Endothelial cell of umbilical vein (primary cell): ENCODE measurements around the gene SSNA1. TPM values are rescaled to one million over a fixed set of nuclear protein-coding genes. Genes with fewer than 3 reads are reported as not detected.

Experiments used
- BruUV-seq: library from RNA; stranded (reverse); fragments of 400-500 nt; replicated peaks from 2 replicates; lab custom pipeline; 2021; lab: Mats Ljungman, UMichigan
- CTCF ChIA-PET: fragments of 300-600, 350-600 bp; sonication (Branson Sonifier 250); formaldehyde crosslinking; loops from one replicate; lab custom pipeline; 2021; ENCODE audit warnings: antibody characterized with exemption, inconsistent platforms; lab: Charles Lee
- POLR2A ChIA-PET: fragments of 300-600, 350-600 bp; sonication (Branson Sonifier 250); formaldehyde crosslinking; loops from one replicate; lab custom pipeline; 2021; ENCODE audit warnings: antibody characterized with exemption, inconsistent platforms; lab: Charles Lee
- DNase-seq: peaks from one replicate; pipeline ENCODE4 v3.0.0-alpha.2; 2011; ENCODE audit warnings: low read depth, low spot score
- FAIRE-seq: peaks from 2 replicates; lab custom pipeline; 2011; peaks lifted over from hg19 to GRCh38; lab: Jason Lieb, UNC
- H2AFZ ChIP-seq: 2 replicates; pipeline ENCODE4 v1.6.0; 2012; ENCODE audit warnings: low read depth, low read length, control low read depth, inconsistent platforms
- H3K27ac ChIP-seq: 2 replicates; pipeline ENCODE4 v1.5.1; 2011; ENCODE audit warnings: low read depth, mild to moderate bottlenecking, control low read depth, low read length, moderate library complexity; ENCODE audit not compliant: insufficient read depth
- H3K27me3 ChIP-seq, 2 experiments: 2 replicates each; pipeline versions ENCODE4 v1.6.0 to v1.6.1; 2011; ENCODE audit warnings: low read length in 2 of 2, mixed read lengths in 1 of 2; ENCODE audit not compliant: control insufficient read depth in 2 of 2, insufficient read depth in 2 of 2
- H3K36me3 ChIP-seq, 2 experiments: 2 replicates in 1 of 2; 3 replicates in 1 of 2; pipeline ENCODE4 v1.5.1; 2011; ENCODE audit warnings: low read length in 2 of 2, mild to moderate bottlenecking in 1 of 2, moderate library complexity in 1 of 2; ENCODE audit not compliant: control insufficient read depth in 2 of 2, insufficient read depth in 2 of 2; ENCODE audit errors: extremely low read depth in 1 of 2
- H3K4me1 ChIP-seq: 3 replicates; pipeline ENCODE4 v1.5.1; 2011; ENCODE audit warnings: mild to moderate bottlenecking, low read length; ENCODE audit not compliant: control insufficient read depth, insufficient read depth; ENCODE audit errors: extremely low read depth
- H3K4me2 ChIP-seq: 2 replicates; pipeline ENCODE4 v1.6.1; 2011; ENCODE audit warnings: low read length, control low read depth, mixed read lengths; ENCODE audit not compliant: insufficient read depth
- H3K4me3 ChIP-seq, 3 experiments: fragments of 200-600 bp in 1 of 3; sonication (generic), shearing (Covaris generic) in 1 of 3; replicated peaks in 1 of 3; 2 replicates each; pipeline ENCODE4 v1.5.1; 2011 to 2016; ENCODE audit warnings: control low read depth in 3 of 3, low read length in 3 of 3, mild to moderate bottlenecking in 2 of 3, inconsistent platforms in 1 of 3, low read depth in 1 of 3, moderate library complexity in 1 of 3; ENCODE audit not compliant: insufficient read depth in 1 of 3
- H3K79me2 ChIP-seq: 2 replicates; pipeline ENCODE4 v1.6.0; 2012; ENCODE audit warnings: low read length, inconsistent platforms; ENCODE audit not compliant: control insufficient read depth, insufficient read depth
- H3K9ac ChIP-seq: replicated peaks from 2 replicates; pipeline ENCODE3; 2011; ENCODE audit warnings: low read length, control low read depth; ENCODE audit not compliant: insufficient read depth; ENCODE audit errors: extremely low read depth
- H3K9me1 ChIP-seq: replicated peaks from 3 replicates; pipeline ENCODE4 v1.6.0; 2011; ENCODE audit warnings: mild to moderate bottlenecking, low read length; ENCODE audit not compliant: control insufficient read depth, insufficient read depth; ENCODE audit errors: extremely low read depth
- H3K9me3 ChIP-seq: replicated peaks from 2 replicates; pipeline ENCODE4 v1.5.1; 2012; ENCODE audit warnings: low read length, inconsistent platforms; ENCODE audit not compliant: control insufficient read depth, insufficient read depth
- H4K20me1 ChIP-seq: replicated peaks from 2 replicates; pipeline ENCODE3; 2011; ENCODE audit warnings: mild to moderate bottlenecking, low read length; ENCODE audit not compliant: control insufficient read depth, insufficient read depth; ENCODE audit errors: extremely low read depth
- EZH2 ChIP-seq: IDR thresholded peaks from 2 replicates; pipeline ENCODE4 v1.6.1; 2012; ENCODE audit warnings: borderline replicate concordance, low read depth, mild to moderate bottlenecking, moderate library complexity, low read length, inconsistent platforms; ENCODE audit not compliant: severe bottlenecking
- FOS ChIP-seq: IDR thresholded peaks from 2 replicates; pipeline ENCODE4 v1.6.1; 2011; ENCODE audit warnings: mild to moderate bottlenecking, low read length, moderate library complexity, borderline replicate concordance; ENCODE audit not compliant: insufficient read depth
- GATA2 ChIP-seq: IDR thresholded peaks from 2 replicates; pipeline ENCODE4 v1.7.0; 2011; ENCODE audit warnings: low read depth, mild to moderate bottlenecking, moderate library complexity, mixed read lengths, low read length; ENCODE audit not compliant: insufficient read length, insufficient read depth
- JUN ChIP-seq: IDR thresholded peaks from 2 replicates; pipeline ENCODE4 v1.6.1; 2011; ENCODE audit warnings: borderline replicate concordance, low read depth; ENCODE audit not compliant: insufficient read length, insufficient read depth
- MYC ChIP-seq: IDR thresholded peaks from one replicate; pipeline ENCODE4 v1.6.1; 2011; ENCODE audit warnings: mild to moderate bottlenecking, low read depth, low read length
- POLR2A ChIP-seq: IDR thresholded peaks from 2 replicates; pipeline ENCODE4 v1.6.1; 2012; ENCODE audit warnings: low read depth, mild to moderate bottlenecking, control low read depth, low read length
- POLR2AphosphoS5 ChIP-seq: IDR thresholded peaks from 2 replicates; pipeline ENCODE4 v1.6.1; 2012; ENCODE audit warnings: low read depth, mild to moderate bottlenecking, control low read depth, low read length, moderate library complexity; ENCODE audit not compliant: insufficient read depth
- dilution Hi-C: fragments of 300-500 bp; cut with MboI; formaldehyde crosslinking; loops from one replicate; pipeline ENCODE4 v1.15.0; 2019; ENCODE audit warnings: low sequenced_read_pairs; ENCODE audit not compliant: extremely low pct_ligation_motif_present
- intact Hi-C: fragments of 100-400 bp; cut with micrococcal nuclease; formaldehyde crosslinking; loops from one replicate; pipeline ENCODE4 v1.10.0; 2022
- polyA plus RNA-seq, 4 experiments: library from polyadenylated mRNA; depleted of rRNA in 3 of 4; stranded (reverse) in 3 of 4; unstranded in 1 of 4; fragments of >200 nt; gene quantifications; 2 replicates each; pipeline versions ENCODE4 v1.2.1 to v1.2.3, GENCODE V29; 2011 to 2012; ENCODE audit warnings: missing spikeins in 1 of 4
- total RNA-seq: library from RNA; stranded (reverse); gene quantifications from 2 replicates; pipeline ENCODE4 v1.2.3, GENCODE V29; 2021
- TF ChIP-seq, protein P1 (sequence below): IDR thresholded peaks from 2 replicates; pipeline ENCODE4 v1.6.1; 2011; ENCODE audit not compliant: insufficient read depth, insufficient read length
- TF ChIP-seq, protein P2 (sequence below), 2 donors: IDR thresholded peaks; 1 replicate in 1 of 2; 2 replicates in 1 of 2; pipeline ENCODE4 v1.5.1; 2011; ENCODE audit warnings: low read length in 2 of 2, mild to moderate bottlenecking in 2 of 2, moderate library complexity in 2 of 2, control low read depth in 1 of 2, inconsistent platforms in 1 of 2, low read depth in 1 of 2; ENCODE audit not compliant: insufficient read depth in 1 of 2; ENCODE audit errors: extremely low read depth in 1 of 2

Gene SSNA1
- total and polyA plus RNA-seq, 2 donors (not counting 3 experiments of a cell fraction or from before 2014, with no cell fraction given): 89.0 to 146 TPM

DNA sequence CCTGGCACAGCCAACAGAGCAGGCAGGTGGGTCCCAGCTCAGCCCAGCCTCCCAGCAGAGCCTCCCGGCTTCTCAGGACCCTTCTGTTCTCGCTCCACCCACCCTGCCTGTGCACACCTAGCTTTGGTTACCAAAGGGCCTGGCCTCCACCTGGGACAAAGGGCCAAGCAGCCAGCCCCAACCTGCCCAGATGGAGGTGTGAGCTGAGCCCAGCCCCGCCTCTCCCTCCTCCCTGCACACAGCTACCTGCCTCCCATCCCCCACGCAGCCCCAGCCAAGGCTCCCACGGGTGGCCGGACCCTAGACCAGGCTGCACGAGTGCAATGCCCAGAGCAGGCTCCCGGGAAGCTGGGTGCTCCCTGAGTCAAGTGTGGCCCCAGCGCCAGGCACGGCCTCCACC, 6.4 kb downstream of the SSNA1 start:
- H3K4me2 ChIP-seq: no peak overlapping the region
- dilution Hi-C loops (no loop called here), intact Hi-C loops (no loop called here)
- H3K27ac ChIP-seq: no peak overlapping the region
- FAIRE-seq (no peak), DNase-seq (no peak)
- no peaks in the 10 kb centered on the region for H3K9me3 ChIP-seq
- no peaks in the 10 kb centered on the region for H3K27me3 ChIP-seq
- CTCF ChIA-PET: interaction anchor here (1.4 to 2.0 kb wide), 2 partner anchors 33 to 42 kb away, joined by 3 to 6 read pairs; partner anchors contain the start of gene RNF224
- BruUV-seq: no TSS peak
- H3K9ac ChIP-seq: no peak overlapping the region
- H3K4me1 ChIP-seq: peaks cover 5% of the 10 kb centered on the region
- no peaks in the 10 kb centered on the region for H3K9me1 ChIP-seq
- POLR2A ChIA-PET: no interaction called here
- no peaks in the 10 kb centered on the region for H4K20me1 ChIP-seq
- H2AFZ ChIP-seq: no peak overlapping the region
- H3K4me3 ChIP-seq: no peak overlapping the region
- H3K79me2 ChIP-seq: peaks cover 6% of the 10 kb centered on the region
- peaks cover 0 to 13% of the 10 kb centered on the region in 2 experiments for H3K36me3 ChIP-seq
- no peak for TF ChIP-seq EZH2
- TF ChIP-seq, protein P1, sequence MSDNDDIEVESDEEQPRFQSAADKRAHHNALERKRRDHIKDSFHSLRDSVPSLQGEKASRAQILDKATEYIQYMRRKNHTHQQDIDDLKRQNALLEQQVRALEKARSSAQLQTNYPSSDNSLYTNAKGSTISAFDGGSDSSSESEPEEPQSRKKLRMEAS: no peak
- TF ChIP-seq, protein P2, sequence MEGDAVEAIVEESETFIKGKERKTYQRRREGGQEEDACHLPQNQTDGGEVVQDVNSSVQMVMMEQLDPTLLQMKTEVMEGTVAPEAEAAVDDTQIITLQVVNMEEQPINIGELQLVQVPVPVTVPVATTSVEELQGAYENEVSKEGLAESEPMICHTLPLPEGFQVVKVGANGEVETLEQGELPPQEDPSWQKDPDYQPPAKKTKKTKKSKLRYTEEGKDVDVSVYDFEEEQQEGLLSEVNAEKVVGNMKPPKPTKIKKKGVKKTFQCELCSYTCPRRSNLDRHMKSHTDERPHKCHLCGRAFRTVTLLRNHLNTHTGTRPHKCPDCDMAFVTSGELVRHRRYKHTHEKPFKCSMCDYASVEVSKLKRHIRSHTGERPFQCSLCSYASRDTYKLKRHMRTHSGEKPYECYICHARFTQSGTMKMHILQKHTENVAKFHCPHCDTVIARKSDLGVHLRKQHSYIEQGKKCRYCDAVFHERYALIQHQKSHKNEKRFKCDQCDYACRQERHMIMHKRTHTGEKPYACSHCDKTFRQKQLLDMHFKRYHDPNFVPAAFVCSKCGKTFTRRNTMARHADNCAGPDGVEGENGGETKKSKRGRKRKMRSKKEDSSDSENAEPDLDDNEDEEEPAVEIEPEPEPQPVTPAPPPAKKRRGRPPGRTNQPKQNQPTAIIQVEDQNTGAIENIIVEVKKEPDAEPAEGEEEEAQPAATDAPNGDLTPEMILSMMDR (IDR thresholded peaks at IDR 0.05; ENCODE audit: extremely low read depth in 1 of 2, insufficient read depth in 1 of 2, low read depth in 1 of 2, low read length in 2 of 2): no peak
- TF ChIP-seq MYC: no peak
- TF ChIP-seq FOS: no peak
- no peak for TF ChIP-seq POLR2AphosphoS5
- TF ChIP-seq JUN: no peak
- TF ChIP-seq POLR2A: no peak
- TF ChIP-seq GATA2: no peak
